ENCODE measurements around the gene PLSCR4. TPM values are rescaled to one million over a fixed set of nuclear protein-coding genes. Genes with fewer than 3 reads are reported as not detected.

Gene PLSCR4
- total RNA-seq, 1 experiment from 2014 or later, result 1.3 TPM

- no peak for DNase-seq (ENCODE audit: low spot score)
- Histone ChIP-seq H3K4me1 (ENCODE audit: insufficient read depth, low read length, poor library complexity, severe bottlenecking) (peaks cover 18% of the 10 kb centered on the region), H3K27ac (ENCODE audit: low read depth, low read length, poor library complexity, severe bottlenecking) (no peak overlapping the region), H3K4me3 (ENCODE audit: low read depth, low read length, poor library complexity, severe bottlenecking) (no peak overlapping the region), H3K27me3 (replicated peaks; ENCODE audit: insufficient read depth, low read depth, low read length, poor library complexity) (no peaks in the 10 kb centered on the region), H3K36me3 (ENCODE audit: insufficient read depth, low read length, poor library complexity, severe bottlenecking) (no peaks in the 10 kb centered on the region), H3K9me3 (ENCODE audit: low read depth, low read length, poor library complexity, severe bottlenecking) (no peaks in the 10 kb centered on the region)
- CTCF ChIA-PET, result no interaction called here
- POLR2A ChIA-PET (ENCODE audit: low non-redundant PET), result no interaction called here
- intact Hi-C loops (cut with micrococcal nuclease; ENCODE audit: unreplicated experiment), result no loop called here
- BruUV-seq (replicated peaks), result no TSS peak
- TF ChIP-seq EZH2 (IDR thresholded peaks at IDR 0.05; ENCODE audit: borderline replicate concordance, low read depth, low read length, poor library complexity, severe bottlenecking), result no peak
- TF ChIP-seq CTCF (conservative IDR thresholded peaks at IDR 0.05; ENCODE audit: low read depth, low read length), result no peak
Measured at GRCh38 chr3:146164071-146164470, 86.8 kb downstream of the PLSCR4 start.

GRCh38 chr3:146163584-146163983 lies 87.3 kb downstream of the PLSCR4 start:
- ChIA-PET POLR2A (ENCODE audit: low non-redundant PET) (no interaction called here), CTCF (no interaction called here)
- H3K27me3 ChIP-seq (replicated peaks; ENCODE audit: insufficient read depth, low read depth, low read length, poor library complexity), result no peaks in the 10 kb centered on the region
- H3K36me3 ChIP-seq (ENCODE audit: insufficient read depth, low read length, poor library complexity, severe bottlenecking), result no peaks in the 10 kb centered on the region
- no peak overlapping the region for H3K27ac ChIP-seq (ENCODE audit: low read depth, low read length, poor library complexity, severe bottlenecking)
- intact Hi-C loops (cut with micrococcal nuclease; ENCODE audit: unreplicated experiment), result no loop called here
- no peak overlapping the region for H3K4me3 ChIP-seq (ENCODE audit: low read depth, low read length, poor library complexity, severe bottlenecking)
- peak; percentile 52 for DNase-seq (ENCODE audit: low spot score)
- BruUV-seq (replicated peaks), result no TSS peak
- H3K4me1 ChIP-seq (ENCODE audit: insufficient read depth, low read length, poor library complexity, severe bottlenecking), result peaks cover 23% of the 10 kb centered on the region
- TF ChIP-seq EZH2 (IDR thresholded peaks at IDR 0.05; ENCODE audit: borderline replicate concordance, low read depth, low read length, poor library complexity, severe bottlenecking), result no peak
- TF ChIP-seq CTCF (conservative IDR thresholded peaks at IDR 0.05; ENCODE audit: low read depth, low read length), result peak; percentile 25; the same call in 1 of the 2 replicates
- H3K9me3 ChIP-seq (ENCODE audit: low read depth, low read length, poor library complexity, severe bottlenecking), result no peaks in the 10 kb centered on the region

GRCh38 chr3:146162561-146162960 lies 88.3 kb downstream of the PLSCR4 start:
- no peak overlapping the region for H3K4me3 ChIP-seq (ENCODE audit: low read depth, low read length, poor library complexity, severe bottlenecking)
- no peak for TF ChIP-seq EZH2 (IDR thresholded peaks at IDR 0.05; ENCODE audit: borderline replicate concordance, low read depth, low read length, poor library complexity, severe bottlenecking)
- no peak for TF ChIP-seq CTCF (conservative IDR thresholded peaks at IDR 0.05; ENCODE audit: low read depth, low read length)
- peaks cover 24% of the 10 kb centered on the region for H3K4me1 ChIP-seq (ENCODE audit: insufficient read depth, low read length, poor library complexity, severe bottlenecking)
- no peaks in the 10 kb centered on the region for H3K36me3 ChIP-seq (ENCODE audit: insufficient read depth, low read length, poor library complexity, severe bottlenecking)
- no peak overlapping the region for H3K27ac ChIP-seq (ENCODE audit: low read depth, low read length, poor library complexity, severe bottlenecking)
- no peaks in the 10 kb centered on the region for H3K9me3 ChIP-seq (ENCODE audit: low read depth, low read length, poor library complexity, severe bottlenecking)
- POLR2A ChIA-PET (ENCODE audit: low non-redundant PET), result no interaction called here
- no peak for DNase-seq (ENCODE audit: low spot score)
- intact Hi-C loops (cut with micrococcal nuclease; ENCODE audit: unreplicated experiment), result no loop called here
- no peaks in the 10 kb centered on the region for H3K27me3 ChIP-seq (replicated peaks; ENCODE audit: insufficient read depth, low read depth, low read length, poor library complexity)
- CTCF ChIA-PET, result no interaction called here
- no TSS peak for BruUV-seq (replicated peaks)
